Measurements from ENCODE around the gene SPOCK1. TPM values are rescaled to one million over a fixed set of nuclear protein-coding genes. Genes with fewer than 3 reads are reported as not detected.
A peak's percentile ranks its signal among the peaks of the same experiment; 100 is the strongest.

SPOCK1 gene
- total and polyA plus RNA-seq, 2 donors (not counting 3 experiments of a cell fraction or from before 2014, with no cell fraction given) = 144 to 280 TPM

GRCh38 chr5:137374110-137374714, 124.9 kb downstream of the SPOCK1 start:
- no peaks in the 10 kb centered on the region for H3K36me3 ChIP-seq (ENCODE audit: control insufficient read depth in 2 of 2, extremely low read depth in 1 of 2, insufficient read depth in 2 of 2, low read length in 2 of 2)
- H3K9ac ChIP-seq (replicated peaks; ENCODE audit: extremely low read depth, insufficient read depth, low read length) = no peak overlapping the region
- no peak overlapping the region for H3K4me3 ChIP-seq (replicated peaks in 1 of 3; ENCODE audit: insufficient read depth in 1 of 3, low read depth in 1 of 3, low read length in 3 of 3)
- DNase-seq (ENCODE audit: low read depth, low spot score) = peak; percentile 81
- intact Hi-C loops (cut with micrococcal nuclease) (no loop called here), dilution Hi-C loops (cut with MboI; ENCODE audit: extremely low pct_ligation_motif_present, low sequenced_read_pairs) (no loop called here)
- no peak overlapping the region for H3K4me2 ChIP-seq (ENCODE audit: insufficient read depth, low read length)
- peak; percentile 66 for FAIRE-seq
- no TSS peak for BruUV-seq (replicated peaks)
- no peak for TF ChIP-seq FOS (IDR thresholded peaks at IDR 0.05; ENCODE audit: borderline replicate concordance, insufficient read depth, low read length)
- TF ChIP-seq GATA2 (IDR thresholded peaks at IDR 0.05; ENCODE audit: insufficient read depth, insufficient read length, low read depth, low read length) = no peak
- TF ChIP-seq POLR2A (IDR thresholded peaks at IDR 0.05; ENCODE audit: low read depth, low read length) = no peak
- no peak for TF ChIP-seq EZH2 (IDR thresholded peaks at IDR 0.05; ENCODE audit: borderline replicate concordance, low read depth, low read length, severe bottlenecking)
- no peak for TF ChIP-seq CTCF (IDR thresholded peaks at IDR 0.05; ENCODE audit: extremely low read depth in 1 of 2, insufficient read depth in 1 of 2, low read depth in 1 of 2, low read length in 2 of 2)
- TF ChIP-seq POLR2AphosphoS5 (IDR thresholded peaks at IDR 0.05; ENCODE audit: insufficient read depth, low read depth, low read length) = no peak
- TF ChIP-seq MAX (IDR thresholded peaks at IDR 0.05; ENCODE audit: insufficient read depth, insufficient read length) = no peak
- TF ChIP-seq JUN (IDR thresholded peaks at IDR 0.05; ENCODE audit: borderline replicate concordance, insufficient read depth, insufficient read length, low read depth) = no peak
- TF ChIP-seq MYC (IDR thresholded peaks at IDR 0.05; ENCODE audit: low read depth, low read length) = no peak
- no peaks in the 10 kb centered on the region for H3K9me3 ChIP-seq (replicated peaks; ENCODE audit: control insufficient read depth, insufficient read depth, low read length)
- no peaks in the 10 kb centered on the region for H3K27me3 ChIP-seq (ENCODE audit: control insufficient read depth in 2 of 2, insufficient read depth in 2 of 2, low read length in 2 of 2)
- no peaks in the 10 kb centered on the region for H4K20me1 ChIP-seq (replicated peaks; ENCODE audit: control insufficient read depth, extremely low read depth, insufficient read depth, low read length)
- CTCF ChIA-PET = interaction anchor here (0.6 to 2.5 kb wide), 7 partner anchors 8 to 368 kb away, joined by 3 to 9 read pairs (median 4); no protein-coding TSS in a partner anchor
- peaks cover 12% of the 10 kb centered on the region for H3K4me1 ChIP-seq (ENCODE audit: control insufficient read depth, extremely low read depth, insufficient read depth, low read length)
- H3K9me1 ChIP-seq (replicated peaks; ENCODE audit: control insufficient read depth, extremely low read depth, insufficient read depth, low read length) = no peaks in the 10 kb centered on the region
- H2AFZ ChIP-seq (ENCODE audit: low read depth, low read length) = no peak overlapping the region
- no peak overlapping the region for H3K27ac ChIP-seq (ENCODE audit: insufficient read depth, low read depth, low read length)
- H3K79me2 ChIP-seq (ENCODE audit: control insufficient read depth, insufficient read depth, low read length) = peaks cover 20% of the 10 kb centered on the region
- POLR2A ChIA-PET = no interaction called here

Data from endothelial cell of umbilical vein (primary cell).